Fibroblast of pulmonary artery (primary cell): ENCODE measurements around the gene DNAJC13.
A peak's percentile ranks its signal among the peaks of the same experiment; 100 is the strongest.
"Not testable (repeated sequence)": the region's sequence is repeated elsewhere in the genome, so short reads cannot be mapped to it uniquely, and the experiment has no call there.

Experiments used
- DNase-seq: peaks from one replicate; pipeline ENCODE4 v3.0.0-alpha.2; 2010; ENCODE audit warnings: low read depth
- H3K4me3 ChIP-seq: replicated peaks from 2 replicates; pipeline ENCODE4 v1.5.1; 2011; ENCODE audit warnings: low read depth, mild to moderate bottlenecking, control low read depth, low read length, moderate library complexity
- TF ChIP-seq, protein P1 (sequence below): IDR thresholded peaks from 2 replicates; pipeline ENCODE4 v1.5.1; 2011; ENCODE audit warnings: mild to moderate bottlenecking, control low read depth, low read length, inconsistent platforms; ENCODE audit errors: missing control alignments

The DNAJC13 gene

DNA sequence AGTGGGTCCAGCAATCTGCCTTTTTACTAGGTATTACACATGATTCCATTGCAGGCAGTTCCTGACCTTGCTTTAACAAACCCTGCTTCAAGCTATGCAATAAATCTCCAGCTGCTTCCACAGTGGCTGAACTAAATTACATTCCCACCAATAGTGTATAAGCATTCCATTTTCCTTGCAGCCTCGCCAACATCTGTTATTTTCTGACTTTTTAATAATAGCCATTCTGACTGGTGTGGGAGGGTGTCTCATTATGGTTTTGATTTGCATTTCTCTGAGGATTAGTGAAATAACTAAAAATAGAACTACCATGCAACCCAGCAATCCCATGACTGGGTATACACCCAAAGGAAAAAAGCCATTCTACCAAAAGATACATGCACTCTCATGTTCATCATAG lies 36.4 kb upstream of the DNAJC13 start:
- DNase-seq = no peak
- TF ChIP-seq, protein P1, sequence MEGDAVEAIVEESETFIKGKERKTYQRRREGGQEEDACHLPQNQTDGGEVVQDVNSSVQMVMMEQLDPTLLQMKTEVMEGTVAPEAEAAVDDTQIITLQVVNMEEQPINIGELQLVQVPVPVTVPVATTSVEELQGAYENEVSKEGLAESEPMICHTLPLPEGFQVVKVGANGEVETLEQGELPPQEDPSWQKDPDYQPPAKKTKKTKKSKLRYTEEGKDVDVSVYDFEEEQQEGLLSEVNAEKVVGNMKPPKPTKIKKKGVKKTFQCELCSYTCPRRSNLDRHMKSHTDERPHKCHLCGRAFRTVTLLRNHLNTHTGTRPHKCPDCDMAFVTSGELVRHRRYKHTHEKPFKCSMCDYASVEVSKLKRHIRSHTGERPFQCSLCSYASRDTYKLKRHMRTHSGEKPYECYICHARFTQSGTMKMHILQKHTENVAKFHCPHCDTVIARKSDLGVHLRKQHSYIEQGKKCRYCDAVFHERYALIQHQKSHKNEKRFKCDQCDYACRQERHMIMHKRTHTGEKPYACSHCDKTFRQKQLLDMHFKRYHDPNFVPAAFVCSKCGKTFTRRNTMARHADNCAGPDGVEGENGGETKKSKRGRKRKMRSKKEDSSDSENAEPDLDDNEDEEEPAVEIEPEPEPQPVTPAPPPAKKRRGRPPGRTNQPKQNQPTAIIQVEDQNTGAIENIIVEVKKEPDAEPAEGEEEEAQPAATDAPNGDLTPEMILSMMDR = no peak
- H3K4me3 ChIP-seq = no peak overlapping the region

DNA sequence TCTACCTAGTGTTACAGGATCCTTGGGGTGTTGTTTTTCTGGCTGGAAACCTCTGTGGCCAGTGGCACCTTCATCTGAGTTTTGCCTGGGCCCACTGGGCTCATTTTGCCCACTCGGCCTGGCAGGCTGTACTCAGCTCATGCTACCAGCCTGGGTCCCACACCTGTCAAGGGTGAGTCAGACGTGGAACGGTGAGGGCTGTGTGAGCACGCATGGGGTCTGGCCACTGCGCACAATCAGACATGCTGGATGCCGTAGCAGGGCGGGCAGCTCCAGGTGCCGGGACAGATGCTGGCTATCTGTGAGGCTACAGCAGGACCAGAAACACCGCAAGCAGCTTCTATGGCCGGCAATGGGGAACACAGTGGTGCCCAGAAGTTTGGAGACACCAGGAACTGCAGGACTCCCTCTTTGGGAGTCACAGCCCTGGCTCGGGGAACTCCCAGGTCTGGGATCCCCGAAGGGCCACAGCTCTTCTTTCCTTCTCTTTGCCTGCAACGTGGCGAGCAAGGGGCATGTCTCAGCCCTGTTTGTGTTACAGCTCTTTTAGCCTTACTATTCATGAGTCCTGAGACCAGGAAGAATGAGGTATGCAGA lies 35.9 kb upstream of the DNAJC13 start:
- TF ChIP-seq, protein P1 = no peak
- no peak for DNase-seq
- H3K4me3 ChIP-seq = no peak overlapping the region

DNA sequence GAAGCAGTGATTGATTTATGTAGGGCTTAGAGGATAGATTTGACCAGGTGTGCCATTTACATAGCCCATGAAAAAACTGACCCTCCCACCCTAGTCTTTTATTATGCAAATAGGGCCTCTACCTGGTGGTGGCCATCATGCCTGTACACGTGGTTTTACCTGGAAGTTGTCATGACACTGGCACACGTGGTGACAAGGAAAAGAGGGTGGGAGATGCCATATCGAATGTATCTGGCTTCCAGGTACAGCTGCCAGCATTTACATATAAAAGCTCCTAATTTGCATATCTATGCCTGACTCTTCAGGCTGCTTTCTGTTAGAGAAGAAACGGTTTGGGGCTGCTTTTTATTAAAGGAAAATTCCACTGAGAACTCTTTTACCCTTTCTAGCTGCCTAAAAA lies 35.0 kb upstream of the DNAJC13 start:
- TF ChIP-seq, protein P1 = no peak
- no peak for DNase-seq
- H3K4me3 ChIP-seq = no peak overlapping the region

DNA sequence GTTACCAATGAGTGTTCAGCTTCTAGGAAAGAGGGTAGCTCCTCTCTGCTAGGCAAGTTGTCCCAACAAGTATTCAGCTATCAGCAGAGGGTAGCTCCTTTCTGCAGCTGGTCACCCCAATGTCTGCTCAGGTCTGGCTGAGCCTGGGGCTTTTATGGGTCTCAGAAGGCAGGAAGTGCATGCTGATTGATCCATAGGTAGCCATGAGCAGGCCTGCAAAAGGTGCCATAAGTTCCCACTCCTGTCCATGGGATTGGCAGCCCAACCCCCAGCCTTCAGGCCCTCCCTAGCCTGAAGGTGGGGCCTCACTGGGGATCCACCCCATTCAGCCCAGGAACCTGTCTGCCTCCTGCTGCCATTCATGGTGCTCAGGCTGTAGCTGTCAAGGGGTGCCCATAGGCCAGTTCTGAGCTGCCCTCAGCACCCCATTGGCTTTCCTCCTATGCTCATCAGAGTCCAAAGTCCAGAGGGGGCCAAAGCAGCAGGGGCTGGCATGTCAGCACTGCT lies 34.6 kb upstream of the DNAJC13 start:
- no peak overlapping the region for H3K4me3 ChIP-seq
- no peak for DNase-seq
- TF ChIP-seq, protein P1 = no peak

DNA sequence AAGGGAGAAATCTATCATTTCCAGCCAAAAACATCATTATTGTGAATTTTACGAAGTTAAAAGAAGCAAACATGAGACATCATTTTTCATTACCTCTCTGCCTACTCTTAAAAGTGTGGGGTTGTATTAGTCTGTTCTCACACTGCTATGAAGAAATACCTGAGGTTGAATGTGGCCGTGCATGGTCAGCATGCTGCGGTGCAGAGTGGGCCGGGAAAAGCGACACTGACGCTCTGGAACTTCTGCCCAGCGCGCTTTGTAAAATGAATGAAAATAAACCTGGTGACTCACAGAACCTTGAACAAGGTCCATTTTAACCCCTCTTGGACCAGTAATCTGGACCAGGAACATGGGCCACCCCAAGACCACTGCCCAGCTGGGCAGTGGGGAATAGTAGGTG lies 31.0 kb upstream of the DNAJC13 start:
- TF ChIP-seq, protein P1 = no peak
- H3K4me3 ChIP-seq = no peak overlapping the region
- no peak for DNase-seq

DNA sequence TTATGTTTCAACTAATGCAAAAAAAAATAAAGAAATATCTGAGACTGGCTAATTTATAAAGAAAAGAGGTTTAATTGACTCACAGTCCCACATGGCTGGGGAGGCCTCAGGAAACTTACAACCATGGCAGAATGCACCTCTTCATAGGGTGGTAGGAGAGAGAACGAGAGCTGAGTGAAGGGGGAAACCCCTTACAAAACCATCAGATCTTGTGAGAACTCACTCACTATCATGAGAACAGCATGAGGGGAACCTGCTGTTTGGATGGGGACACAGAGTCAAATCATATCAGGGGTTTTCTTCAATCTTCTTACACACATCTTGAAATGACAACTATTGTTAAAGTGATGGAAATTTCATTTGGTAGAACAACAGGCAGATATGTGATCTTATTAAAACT lies 24.6 kb upstream of the DNAJC13 start:
- not testable (repeated sequence) for DNase-seq, H3K4me3 ChIP-seq

DNA sequence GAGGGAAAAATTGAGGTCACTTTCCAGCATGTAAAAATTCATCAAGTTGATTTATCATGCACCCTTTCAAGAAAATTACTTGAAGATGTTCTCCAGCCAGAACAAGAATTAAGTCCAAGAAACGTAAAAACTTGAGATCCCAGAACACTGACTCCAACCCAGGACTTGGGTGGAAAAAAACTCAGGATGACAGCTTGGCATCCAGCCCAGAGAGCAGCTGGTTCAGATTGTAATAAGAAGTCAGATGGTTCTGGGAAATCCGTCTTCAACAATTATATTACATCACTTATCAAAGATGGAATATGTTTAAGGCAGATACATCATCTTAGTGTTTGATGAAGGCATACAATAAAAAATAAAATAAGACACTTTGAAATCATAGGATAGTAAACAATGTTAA lies 23.0 kb upstream of the DNAJC13 start:
- H3K4me3 ChIP-seq = no peak overlapping the region
- TF ChIP-seq, protein P1 = no peak
- peak; percentile 86 for DNase-seq
